GM18505 (cell line): Measurements from ENCODE around the gene PHF2.

Experiments used
- ATAC-seq: cut with Tn5 transposase; IDR thresholded peaks from one replicate; pipeline ENCODE4 v1.9.1; 2021; ENCODE audit not compliant: unreplicated experiment
- POLR2A ChIP-seq: IDR thresholded peaks from 4 replicates; pipeline ENCODE4 v1.6.1; 2011; ENCODE audit warnings: borderline replicate concordance; ENCODE audit not compliant: insufficient read depth, insufficient read length; ENCODE audit errors: extremely low read depth

Gene PHF2

DNA sequence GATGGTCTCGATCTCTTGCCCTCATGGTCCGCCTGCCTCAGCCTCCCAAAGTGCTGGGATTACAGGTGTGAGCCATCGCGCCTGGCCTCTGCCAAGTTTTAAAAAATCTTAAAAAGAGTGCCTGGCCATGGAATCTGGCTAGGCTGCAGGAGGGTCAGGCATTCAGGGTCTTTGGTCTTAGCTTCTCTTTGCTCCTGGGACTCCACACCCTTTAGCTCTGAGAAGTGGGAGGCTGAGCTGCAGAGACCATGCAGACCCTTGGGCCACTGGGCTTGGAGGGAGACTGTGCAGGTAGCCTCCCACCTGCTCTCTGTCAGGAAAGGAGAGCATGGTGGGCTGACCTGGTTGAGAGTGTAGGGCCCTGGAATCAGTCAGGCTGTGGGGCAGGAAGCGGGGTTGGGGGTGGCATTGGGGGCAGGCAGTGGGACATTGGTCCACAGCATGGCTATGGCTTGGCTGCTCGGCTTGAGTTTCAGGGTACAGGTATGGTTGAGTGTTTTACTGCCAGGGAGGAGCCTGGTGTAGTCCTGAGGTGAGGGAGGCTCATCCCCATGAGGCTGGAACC, 20.8 kb downstream of the PHF2 start:
- ATAC-seq: no peak
- no peak for TF ChIP-seq POLR2A

DNA sequence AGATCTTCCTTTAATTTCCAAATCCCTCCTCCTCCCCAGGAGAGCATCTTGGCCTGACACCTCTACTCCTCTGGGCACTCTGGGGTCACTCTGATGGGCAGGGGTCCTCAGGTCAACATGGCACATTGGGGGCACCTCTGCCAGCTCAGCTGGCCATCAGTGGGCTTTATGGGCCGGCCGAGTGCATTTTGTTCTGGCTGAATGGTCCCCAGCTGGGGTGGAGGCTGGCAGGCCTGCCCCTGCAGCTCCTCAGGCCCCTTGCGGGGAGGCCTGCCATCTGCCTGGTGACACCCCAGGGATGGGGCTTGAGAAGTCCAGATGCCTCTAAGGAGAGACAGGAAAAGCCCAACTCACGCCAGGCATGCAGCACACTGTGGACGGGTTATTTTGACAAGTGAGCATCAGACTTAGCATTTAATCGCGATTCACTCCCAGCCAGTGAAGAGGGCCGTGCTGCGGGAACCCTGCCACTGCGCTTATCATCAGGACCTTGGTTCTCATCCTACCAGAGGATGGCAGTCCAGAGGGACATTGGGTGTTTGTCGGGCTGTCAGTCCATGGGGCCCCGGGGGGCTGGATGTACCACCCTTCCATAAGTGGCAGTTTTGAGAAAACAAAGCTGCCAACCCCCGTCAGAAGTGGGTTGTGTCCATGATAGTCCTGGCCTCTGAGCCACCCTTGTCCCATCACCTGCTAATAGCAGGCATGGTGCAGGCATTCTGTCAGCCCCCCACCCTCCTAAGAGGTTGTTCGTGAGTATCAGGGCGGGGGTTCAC, 21.7 kb downstream of the PHF2 start:
- ATAC-seq: no peak
- no peak for TF ChIP-seq POLR2A

DNA sequence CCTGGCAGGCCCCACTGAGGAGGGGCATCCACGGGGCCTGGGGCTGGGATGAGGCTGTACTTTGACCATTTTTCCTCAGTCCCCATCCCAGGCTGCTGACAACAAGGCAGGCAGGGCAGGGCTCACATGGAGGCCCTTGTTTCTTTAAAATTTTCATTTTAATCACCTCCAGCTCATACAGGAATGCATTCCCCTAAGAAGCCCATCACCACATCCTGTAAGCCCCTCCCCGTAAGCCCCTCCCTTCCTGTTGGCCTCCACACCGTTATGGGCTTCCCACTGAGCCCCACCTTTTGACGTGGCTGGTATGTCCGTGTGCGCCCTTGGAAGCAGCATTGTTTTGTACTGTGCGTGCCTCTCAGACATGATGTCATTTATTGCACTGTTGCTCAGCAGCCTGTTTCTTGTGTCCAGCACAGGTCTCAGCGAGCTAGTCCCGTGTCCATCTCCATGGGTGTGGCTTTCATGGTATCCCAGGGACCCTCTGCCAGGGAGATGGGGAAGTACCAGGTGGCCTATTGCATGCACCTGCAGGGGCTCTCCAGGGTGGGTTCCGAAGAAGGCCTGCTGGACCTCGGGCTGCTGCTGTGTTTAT, 22.4 kb downstream of the PHF2 start:
- TF ChIP-seq POLR2A: no peak

DNA sequence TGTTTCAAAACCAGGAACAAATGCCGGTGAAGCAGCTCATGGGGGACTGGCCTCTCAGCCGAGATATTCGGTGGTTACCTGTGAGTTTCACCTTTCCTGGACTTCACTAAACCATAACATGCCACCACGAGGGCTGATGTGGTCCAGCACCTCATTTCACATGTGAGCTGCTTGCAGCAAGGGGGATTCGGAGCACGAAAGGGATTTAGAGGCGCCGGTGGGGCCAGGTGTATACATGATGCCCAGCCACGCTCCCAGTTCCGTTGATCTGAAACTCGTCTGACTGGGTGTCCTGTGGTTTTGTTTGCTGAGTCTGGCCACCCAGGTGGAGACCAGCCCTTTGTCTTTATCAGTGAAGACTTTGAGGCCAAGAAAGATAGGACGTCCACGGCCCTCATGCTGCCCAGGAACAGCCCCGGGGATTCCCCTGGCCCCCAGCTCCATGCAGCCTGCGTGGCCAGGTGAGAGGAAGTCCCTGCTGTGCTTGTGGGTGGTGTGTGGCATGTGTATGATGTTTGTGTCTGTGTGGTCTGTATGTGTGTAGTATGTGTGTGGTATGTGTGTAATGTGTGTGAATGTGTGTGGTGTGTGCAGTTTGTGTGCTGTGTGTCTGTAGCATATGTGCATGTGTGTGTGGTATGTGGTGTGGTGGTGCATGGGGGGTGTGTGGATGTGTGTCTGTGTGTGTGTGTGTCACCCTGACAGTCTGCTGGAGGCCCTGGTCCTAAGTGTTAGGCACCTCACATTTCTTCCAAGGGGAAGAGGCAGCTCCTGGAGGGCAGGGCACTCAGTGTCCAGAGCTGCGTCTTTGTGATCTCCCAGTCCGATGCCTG, 23.4 kb downstream of the PHF2 start:
- no peak for TF ChIP-seq POLR2A
- no peak for ATAC-seq

More for the DNA sequence above, 22.4 kb downstream of the PHF2 start:
- ATAC-seq: no peak

DNA sequence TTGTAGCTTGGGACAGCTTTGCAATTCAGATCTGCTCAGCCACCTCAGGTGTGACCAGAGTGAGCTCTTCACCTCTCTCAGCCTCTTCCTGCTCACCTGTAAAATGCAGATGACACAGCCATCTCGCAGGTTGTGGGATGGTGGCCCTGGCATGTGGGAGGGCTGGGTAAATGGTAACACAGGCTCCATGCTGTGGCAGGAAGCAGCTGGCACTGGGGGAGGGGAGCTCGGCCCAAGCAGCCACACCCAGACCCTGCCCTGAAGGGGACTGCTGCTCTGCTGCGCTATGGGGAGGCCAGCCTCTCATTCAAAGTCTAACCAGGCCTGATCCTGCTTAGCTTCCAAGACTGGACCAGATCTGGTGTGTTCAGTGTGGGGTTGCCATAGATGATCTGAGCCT, 24.1 kb downstream of the PHF2 start:
- ATAC-seq: no peak
- TF ChIP-seq POLR2A: no peak

DNA sequence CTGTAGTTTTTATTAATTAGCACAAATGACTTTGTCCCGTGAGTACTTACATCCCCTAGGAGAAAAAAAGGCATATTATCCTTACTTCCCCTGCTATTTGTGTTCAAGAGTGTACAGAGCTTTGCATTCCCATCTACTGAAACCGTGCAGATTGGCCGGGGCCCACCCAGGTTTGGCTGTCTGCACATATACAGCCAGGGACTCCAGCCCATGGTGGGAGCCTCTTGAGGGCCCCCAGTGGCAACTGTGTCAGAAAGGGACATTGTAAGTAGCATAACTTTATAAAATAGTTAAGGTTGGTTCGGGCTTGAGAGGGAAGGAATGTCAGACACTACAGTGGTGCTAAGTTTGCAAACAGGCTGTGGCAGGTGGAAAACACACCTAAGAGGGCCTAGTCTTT, 24.7 kb downstream of the PHF2 start:
- TF ChIP-seq POLR2A: no peak
- no peak for ATAC-seq

DNA sequence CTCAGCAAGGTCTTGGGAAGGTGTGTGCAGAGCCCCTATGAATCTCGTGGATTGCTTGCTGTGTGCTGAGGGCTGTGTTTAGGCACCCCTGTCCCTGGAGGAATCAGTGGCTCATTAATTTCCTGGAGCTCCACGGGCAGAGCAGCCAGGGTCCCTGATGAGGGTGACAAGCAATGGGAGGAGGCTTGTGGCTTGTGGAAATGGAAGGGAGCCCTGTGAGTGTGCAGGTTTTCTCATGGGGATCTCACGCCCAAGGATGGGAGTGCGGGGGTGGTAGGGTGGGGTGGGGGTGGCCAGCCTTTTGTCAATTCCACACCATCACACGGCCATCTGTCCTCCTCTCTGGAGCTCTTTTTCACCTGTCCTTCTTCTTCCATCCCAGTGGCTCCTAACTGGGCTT, 25.3 kb downstream of the PHF2 start:
- no peak for TF ChIP-seq POLR2A
- no peak for ATAC-seq

DNA sequence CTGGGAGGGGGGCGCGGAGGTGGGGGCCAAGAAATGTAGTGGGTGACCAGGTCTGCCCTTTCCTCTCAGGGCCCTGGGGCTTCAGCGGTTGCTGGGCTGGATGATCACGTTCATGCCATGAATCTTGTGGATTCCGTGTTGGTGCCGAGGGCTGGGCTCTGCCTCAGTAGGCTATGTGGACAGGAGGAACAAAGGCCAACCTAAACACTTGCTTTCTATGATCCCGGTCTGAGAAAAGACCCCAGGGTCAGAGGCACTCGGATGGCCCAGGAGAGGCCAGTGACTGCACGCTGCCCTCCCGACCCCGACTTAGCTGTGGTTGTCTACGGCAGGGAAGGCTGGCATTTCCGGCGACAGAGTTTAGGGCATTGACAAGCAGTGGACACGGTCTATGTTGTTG, 26.6 kb downstream of the PHF2 start:
- no peak for ATAC-seq
- no peak for TF ChIP-seq POLR2A

DNA sequence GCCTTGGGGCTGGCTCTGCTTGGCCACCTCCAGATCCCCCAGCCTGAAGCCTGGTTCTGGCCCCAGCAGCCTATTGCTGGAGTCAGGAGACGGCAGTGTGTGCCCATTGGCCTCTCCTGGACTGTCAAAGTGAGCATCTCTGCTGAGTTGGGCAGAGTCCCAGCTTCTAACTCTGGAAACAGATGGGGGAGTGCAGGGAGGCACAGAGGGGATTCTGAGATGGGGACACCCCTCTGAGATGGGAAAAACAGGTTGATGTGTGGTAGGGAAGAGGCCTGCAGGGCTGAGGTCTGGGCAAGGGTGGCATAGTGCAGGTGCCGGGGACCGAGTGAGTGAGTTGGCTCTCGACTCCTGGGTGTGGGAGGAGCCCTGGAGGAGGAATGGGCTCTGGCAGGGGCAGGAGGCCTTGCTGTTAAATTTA, 27.5 kb downstream of the PHF2 start:
- no peak for ATAC-seq
- TF ChIP-seq POLR2A: no peak

DNA sequence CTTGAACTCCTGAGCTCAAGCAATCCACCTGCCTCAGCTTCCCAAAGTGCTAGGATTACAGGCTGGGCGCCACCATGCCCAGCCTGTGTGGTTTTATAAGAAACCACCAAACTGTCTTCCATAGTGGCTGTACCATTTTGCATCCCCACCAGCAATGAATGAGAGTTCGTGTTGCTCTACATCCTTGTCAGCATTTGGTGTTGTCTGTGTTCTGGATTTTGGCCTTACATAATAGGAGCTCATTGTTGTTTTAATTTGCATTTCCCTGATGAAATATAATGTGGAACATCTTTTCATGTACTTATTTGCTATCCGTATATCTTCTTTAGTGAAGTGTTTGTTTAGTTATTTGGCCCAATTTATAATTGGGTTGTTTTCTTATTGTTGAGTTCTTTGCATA, 29.8 kb downstream of the PHF2 start:
- TF ChIP-seq POLR2A: no peak
- no peak for ATAC-seq

DNA sequence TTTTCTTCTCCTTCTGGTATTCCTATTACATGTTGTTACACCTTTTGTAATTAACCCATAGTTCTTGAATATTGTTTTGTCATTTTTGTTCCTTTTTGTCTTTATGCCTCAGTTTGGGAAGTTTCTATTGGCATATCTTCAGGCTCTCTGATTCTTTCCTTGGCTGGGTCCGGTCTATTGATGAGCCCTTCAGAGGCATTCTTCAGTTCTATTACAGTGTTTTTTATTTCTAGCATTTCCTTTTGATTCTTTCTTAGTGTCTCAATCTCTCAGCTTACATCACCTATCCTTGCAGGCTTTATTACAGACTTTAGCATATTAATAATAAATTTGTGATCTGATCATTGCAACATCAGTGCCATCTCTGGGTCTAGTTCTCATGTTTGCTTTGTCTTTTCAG, 33.8 kb downstream of the PHF2 start:
- ATAC-seq: no peak
- no peak for TF ChIP-seq POLR2A

DNA sequence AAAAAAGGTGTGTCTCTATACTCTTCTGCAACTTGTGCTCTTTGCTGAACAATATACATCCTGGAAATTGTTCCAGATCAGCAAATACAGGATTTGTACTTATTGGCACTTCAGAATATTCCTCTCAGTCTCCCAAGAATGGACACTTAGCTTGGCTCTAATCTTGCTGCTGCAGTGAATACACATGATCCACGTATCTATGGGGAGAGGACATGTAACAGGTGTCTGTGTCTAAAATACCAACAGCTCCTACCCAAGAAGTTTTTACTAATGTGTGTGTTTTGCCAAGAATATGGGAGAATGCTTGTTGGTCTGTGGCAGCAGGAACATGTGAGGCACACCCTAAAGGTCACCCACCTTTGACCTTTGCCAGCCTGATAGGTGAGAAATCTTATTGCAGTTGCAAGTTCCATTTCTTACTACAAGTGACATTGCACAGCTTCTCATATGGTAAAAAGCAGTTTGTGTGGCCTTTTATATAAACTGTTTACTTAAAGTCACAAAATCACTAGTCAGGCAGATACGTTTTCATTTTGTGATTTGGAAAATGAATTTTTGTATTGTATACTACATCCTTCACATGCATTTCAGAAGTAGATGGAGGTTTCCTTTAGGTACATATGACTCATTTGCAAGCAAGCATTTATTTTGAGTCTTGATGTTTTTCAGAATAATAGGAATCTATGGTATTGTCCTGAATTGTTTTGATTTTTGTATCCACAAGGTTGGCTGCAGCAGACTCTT, 35.8 kb downstream of the PHF2 start:
- TF ChIP-seq POLR2A: no peak
- no peak for ATAC-seq

DNA sequence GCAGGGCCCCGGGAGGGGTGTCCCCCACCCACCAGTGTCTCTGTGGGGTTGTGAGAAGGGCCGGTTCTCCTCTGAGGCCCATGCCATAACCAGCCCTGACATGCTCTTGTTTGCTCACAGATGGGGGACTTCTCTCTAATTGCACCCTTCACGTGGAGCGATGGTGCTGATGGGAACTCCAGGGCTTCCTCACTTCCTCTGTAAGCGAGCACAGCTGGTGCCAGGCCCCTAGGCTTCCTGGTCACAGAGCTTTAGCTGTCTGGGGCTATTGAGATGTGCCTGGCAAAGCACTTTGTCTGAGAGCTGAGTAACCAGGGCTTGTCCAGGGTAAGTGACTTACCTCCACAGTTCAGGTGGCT, 36.4 kb downstream of the PHF2 start:
- ATAC-seq: no peak
- TF ChIP-seq POLR2A: no peak
